GM12801 (cell line): ENCODE results near the gene TPCN1.

Experiments
- CTCF ChIP-seq: IDR thresholded peaks from one replicate; pipeline ENCODE4 v1.5.1; 2011; ENCODE audit warnings: control low read depth; ENCODE audit not compliant: insufficient read length; ENCODE audit errors: extremely low read depth

TPCN1 gene

GRCh38 chr12:113317122-113317521 lies 95.9 kb downstream of the TPCN1 start:
- no peak for TF ChIP-seq CTCF

- TF ChIP-seq CTCF, result no peak
Measured at GRCh38 chr12:113318046-113318656, 96.9 kb downstream of the TPCN1 start.

DNA sequence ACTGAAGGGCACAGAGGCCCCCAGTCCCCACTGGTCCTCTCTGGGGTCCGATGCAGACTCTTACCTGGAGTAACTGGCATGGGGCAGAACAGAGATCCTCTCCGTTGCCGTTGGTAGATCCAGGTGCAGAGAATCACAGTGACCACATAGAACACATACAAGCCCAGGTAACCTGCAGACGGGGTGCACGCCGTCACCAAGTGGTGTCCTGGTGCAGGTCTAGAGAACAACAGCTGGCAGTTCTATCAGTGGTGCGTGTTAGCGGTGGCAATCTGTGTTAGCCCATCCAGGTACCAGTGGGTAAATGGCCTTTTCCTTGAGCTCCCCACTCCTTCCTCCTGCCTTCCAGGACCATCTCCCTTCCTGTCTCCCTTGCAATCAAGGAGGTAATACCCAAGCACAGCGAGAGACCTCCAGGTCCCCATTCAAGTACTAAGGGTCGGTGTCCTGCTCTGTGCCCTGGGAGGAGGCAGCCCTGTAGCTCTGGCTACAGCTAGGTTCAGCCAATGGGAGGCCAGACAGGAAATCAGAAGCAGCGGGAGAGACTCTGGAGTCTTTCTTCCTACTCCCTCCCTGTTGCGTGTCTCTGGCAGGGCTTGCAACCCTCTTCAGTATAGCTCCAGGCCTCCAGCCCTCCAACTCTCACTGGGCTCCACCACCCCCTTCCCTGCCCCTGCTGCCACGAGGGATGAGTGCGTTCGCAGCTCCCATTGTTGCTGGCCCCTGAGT lies 97.8 kb downstream of the TPCN1 start:
- TF ChIP-seq CTCF, result no peak

DNA sequence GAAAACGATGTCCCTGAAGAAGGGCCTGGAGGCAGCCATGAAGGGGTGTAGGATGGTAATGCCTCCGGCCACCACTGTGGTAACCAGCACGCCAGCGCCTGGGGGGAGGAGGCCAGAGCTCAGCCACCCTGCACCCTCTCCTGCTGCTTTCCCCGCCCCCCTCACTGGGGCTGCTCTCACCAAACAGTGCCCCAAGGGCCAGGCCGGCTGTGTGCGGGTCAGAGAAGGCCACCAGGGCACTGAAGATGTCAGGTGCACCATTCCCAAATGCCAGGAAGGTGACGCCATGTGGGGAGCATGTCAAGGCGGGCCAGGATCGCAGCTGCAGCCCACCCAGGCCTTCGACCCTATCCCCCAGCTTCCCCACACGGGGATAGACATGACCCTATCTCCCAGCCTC lies 99.1 kb downstream of the TPCN1 start:
- TF ChIP-seq CTCF, result no peak

GRCh38 chr12:113322343-113322742 lies 101.1 kb downstream of the TPCN1 start:
- TF ChIP-seq CTCF, result no peak

DNA sequence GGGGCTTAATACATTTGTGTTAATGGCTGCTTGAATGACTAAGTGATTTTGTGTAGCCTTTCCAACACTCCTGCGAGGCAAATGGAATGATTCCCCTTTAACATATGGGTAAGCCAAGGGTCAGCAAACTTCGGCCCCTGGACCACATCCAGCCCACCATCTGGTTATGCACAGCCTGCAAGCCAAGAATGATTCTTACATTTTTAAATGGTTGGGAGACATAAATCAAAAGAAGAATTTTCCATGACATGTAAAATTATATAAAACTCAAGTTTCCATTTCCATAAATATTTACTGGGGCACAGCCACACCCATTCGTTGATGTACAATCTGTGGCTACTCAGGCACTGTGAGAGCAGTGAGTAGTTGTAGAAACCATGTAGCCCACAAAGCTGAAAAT lies 104.7 kb downstream of the TPCN1 start:
- TF ChIP-seq CTCF, result no peak

DNA sequence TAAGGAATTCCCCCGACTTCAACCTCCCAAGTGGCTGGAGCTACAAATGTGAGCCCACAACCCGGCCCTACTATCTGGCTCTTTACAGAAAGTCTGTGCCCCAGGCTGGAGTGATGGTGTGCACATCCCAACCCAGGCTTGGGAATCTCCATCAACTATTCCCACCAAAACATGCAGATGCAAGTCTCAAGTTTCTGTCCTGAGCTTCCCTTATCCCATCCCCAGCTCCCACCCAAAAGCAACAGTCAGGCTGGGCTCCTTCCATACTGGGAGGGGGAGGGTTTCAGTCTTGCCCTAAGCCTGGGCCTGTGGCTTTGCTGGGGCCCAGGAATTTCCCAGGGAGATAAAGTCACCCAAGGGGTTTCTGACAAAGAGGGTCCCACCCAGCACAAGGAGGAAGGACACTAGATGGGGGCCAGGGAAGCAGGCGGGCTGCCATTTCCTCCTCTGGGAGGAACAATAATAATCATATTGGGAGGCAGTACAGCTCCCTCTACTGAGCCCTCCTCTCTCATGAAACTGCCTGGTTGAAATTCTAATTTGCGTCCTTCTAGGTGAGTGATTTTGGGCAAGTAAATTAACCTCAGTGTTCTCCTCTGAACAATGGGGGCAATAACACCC lies 105.6 kb downstream of the TPCN1 start:
- no peak for TF ChIP-seq CTCF
